HCT116 (cell line): ENCODE measurements around the gene GRIN2C. TPM values are rescaled to one million over a fixed set of nuclear protein-coding genes. Genes with fewer than 3 reads are reported as not detected.

Source experiments
- ATAC-seq: fragments of 200-7000 bp; cut with Tn5 transposase; 2 replicates; pipeline ENCODE4 v1.9.1; 2020; ENCODE audit warnings: mild to moderate bottlenecking, moderate library complexity
- BruUV-seq: library from RNA; stranded (reverse); fragments of 400-500 nt; replicated peaks from 2 replicates; lab custom pipeline; 2021; lab: Mats Ljungman, UMichigan
- CTCF ChIA-PET: fragments of 300-600 bp; sonication (Branson Sonifier 250); formaldehyde crosslinking; loops from one replicate; lab custom pipeline; 2021; ENCODE audit warnings: antibody characterized with exemption; lab: Charles Lee
- POLR2A ChIA-PET: fragments of 300-600, 350-600 bp; sonication (Branson Sonifier 250); formaldehyde crosslinking; loops from one replicate; lab custom pipeline; 2021; ENCODE audit warnings: antibody characterized with exemption; lab: Charles Lee
- RAD21 ChIA-PET, 2 experiments: fragments of 300-600 bp; sonication (Branson Sonifier 250); formaldehyde crosslinking; loops; one replicate each; lab custom pipeline; 2023; ENCODE audit warnings: low total read pairs in 2 of 2; ENCODE audit not compliant: uncharacterized antibody in 2 of 2, unreplicated experiment in 2 of 2, low non-redundant PET in 1 of 2; lab: Charles Lee
- DNase-seq: peaks from one replicate; pipeline ENCODE4 v3.0.0-alpha.2; 2010; ENCODE audit warnings: low read depth, low spot score
- H2AFZ ChIP-seq: fragments of 200-600 bp; shearing (Covaris generic), sonication (generic); 2 replicates; pipeline ENCODE4 v1.6.1; 2017; ENCODE audit warnings: low read depth, mixed run types, mixed read lengths, antibody characterized with exemption, low read length; ENCODE audit not compliant: poor library complexity, severe bottlenecking
- H3K27ac ChIP-seq: 2 replicates; pipeline ENCODE4 v1.5.1; 2012; ENCODE audit warnings: low read depth, low read length
- H3K27me3 ChIP-seq: fragments of 200-600 bp; sonication (generic); 2 replicates; pipeline ENCODE4 v1.6.1; 2016; ENCODE audit warnings: mixed run types, low read length, mixed read lengths; ENCODE audit not compliant: insufficient read depth
- H3K36me3 ChIP-seq, 2 experiments: fragments of 200-500 bp in 1 of 2; fragments of 200-600 bp in 1 of 2; sonication (Bioruptor generic) in 1 of 2; sonication (generic) in 1 of 2; 2 replicates each; pipeline versions ENCODE4 v1.5.1 to v1.6.1; 2014 to 2016; ENCODE audit warnings: low read length in 2 of 2, inconsistent platforms in 1 of 2, mixed read lengths in 1 of 2, mixed run types in 1 of 2; ENCODE audit not compliant: insufficient read depth in 2 of 2, control insufficient read depth in 1 of 2
- H3K4me1 ChIP-seq, 2 experiments: fragments of 200-600 bp in 1 of 2; sonication (generic) in 1 of 2; 2 replicates each; pipeline versions ENCODE4 v1.5.1 to v1.6.1; 2012 to 2017; ENCODE audit warnings: low read length in 2 of 2, inconsistent platforms in 1 of 2, mild to moderate bottlenecking in 1 of 2, mixed read lengths in 1 of 2, mixed run types in 1 of 2, moderate library complexity in 1 of 2; ENCODE audit not compliant: insufficient read depth in 2 of 2, control insufficient read depth in 1 of 2
- H3K4me2 ChIP-seq: fragments of 200-600 bp; sonication (generic); 2 replicates; pipeline ENCODE4 v1.6.1; 2017; ENCODE audit warnings: mixed run types, low read length, mixed read lengths
- H3K4me3 ChIP-seq, 2 experiments: fragments of 200-600 bp in 1 of 2; sonication (generic) in 1 of 2; replicated peaks in 1 of 2; 2 replicates each; pipeline ENCODE4 v1.5.1; 2011 to 2016; ENCODE audit warnings: low read length in 2 of 2, control low read depth in 1 of 2, low read depth in 1 of 2, mild to moderate bottlenecking in 1 of 2, mixed read lengths in 1 of 2, mixed run types in 1 of 2
- H3K79me2 ChIP-seq: fragments of 200-600 bp; sonication (generic); 2 replicates; pipeline ENCODE4 v1.6.1; 2017; ENCODE audit warnings: mild to moderate bottlenecking, mixed run types, low read length, moderate library complexity, mixed read lengths; ENCODE audit not compliant: insufficient read depth
- H3K9ac ChIP-seq: fragments of 200-600 bp; sonication (generic); 2 replicates; pipeline ENCODE4 v1.6.1; 2016; ENCODE audit warnings: low read length, mixed read lengths
- H3K9me2 ChIP-seq: fragments of 200-600 bp; sonication (generic), shearing (Covaris generic); 2 replicates; pipeline ENCODE4 v1.6.1; 2017; ENCODE audit warnings: mixed run types, mild to moderate bottlenecking, moderate library complexity; ENCODE audit not compliant: insufficient read depth
- H3K9me3 ChIP-seq, 2 experiments: fragments of 200-500 bp in 1 of 2; fragments of 200-600 bp in 1 of 2; sonication (Bioruptor generic) in 1 of 2; sonication (generic) in 1 of 2; 2 replicates each; pipeline ENCODE4 v1.6.1; 2014 to 2017; ENCODE audit warnings: low read length in 2 of 2, mixed read lengths in 2 of 2, inconsistent platforms in 1 of 2, low read depth in 1 of 2, mild to moderate bottlenecking in 1 of 2, mixed run types in 1 of 2, moderate library complexity in 1 of 2; ENCODE audit not compliant: control insufficient read depth in 1 of 2, insufficient read depth in 1 of 2
- H4K20me1 ChIP-seq: fragments of 200-600 bp; sonication (generic), shearing (Covaris generic); 2 replicates; pipeline ENCODE4 v1.6.1; 2017; ENCODE audit warnings: mixed run types, mild to moderate bottlenecking, moderate library complexity; ENCODE audit not compliant: insufficient read depth
- CTCF ChIP-seq, 3 experiments: fragments of 200-600 bp in 1 of 3; sonication (generic) in 1 of 3; IDR thresholded peaks in 2 of 3; conservative IDR thresholded peaks in 1 of 3; 2 replicates each; pipeline ENCODE4 v1.5.1; 2012 to 2017; ENCODE audit warnings: low read depth in 2 of 3, low read length in 2 of 3, antibody characterized with exemption in 1 of 3, borderline replicate concordance in 1 of 3, control low read depth in 1 of 3, mild to moderate bottlenecking in 1 of 3, mixed read lengths in 1 of 3, mixed run types in 1 of 3, moderate library complexity in 1 of 3; ENCODE audit not compliant: insufficient read depth in 1 of 3
- EGR1 ChIP-seq: IDR thresholded peaks from 2 replicates; pipeline ENCODE4 v1.6.1; 2012; ENCODE audit warnings: low read depth
- EZH2 ChIP-seq: fragments of 200-600 bp; sonication (generic); IDR thresholded peaks from 2 replicates; pipeline ENCODE4 v1.6.1; 2017; ENCODE audit warnings: antibody characterized with exemption, mixed run types
- EZH2phosphoT487 ChIP-seq: fragments of 200-600 bp; IDR thresholded peaks from 2 replicates; pipeline ENCODE4 v1.6.1; 2018; ENCODE audit warnings: antibody characterized with exemption, borderline replicate concordance
- FOSL1 ChIP-seq: IDR thresholded peaks from 2 replicates; pipeline ENCODE4 v1.6.1; 2012; ENCODE audit warnings: low read depth
- JUND ChIP-seq: IDR thresholded peaks from 2 replicates; pipeline ENCODE4 v1.6.1; 2012
- POLR2A ChIP-seq: IDR thresholded peaks from 2 replicates; pipeline ENCODE4 v1.7.0; 2011; ENCODE audit warnings: borderline replicate concordance; ENCODE audit not compliant: insufficient read depth, insufficient read length; ENCODE audit errors: extremely low read depth
- RAD21 ChIP-seq: IDR thresholded peaks from 2 replicates; pipeline ENCODE4 v1.6.1; 2012; ENCODE audit warnings: low read depth, mild to moderate bottlenecking
- SIN3A ChIP-seq: IDR thresholded peaks from 2 replicates; pipeline ENCODE4 v1.6.1; 2012; ENCODE audit warnings: low read depth
- SP1 ChIP-seq: IDR thresholded peaks from 2 replicates; pipeline ENCODE4 v1.6.1; 2012; ENCODE audit warnings: low read depth
- SRF ChIP-seq: IDR thresholded peaks from 2 replicates; pipeline ENCODE4 v1.6.1; 2012; ENCODE audit warnings: low read depth
- ZBTB33 ChIP-seq: IDR thresholded peaks from 2 replicates; pipeline ENCODE4 v1.6.1; 2011; ENCODE audit warnings: mild to moderate bottlenecking, low read length, moderate library complexity; ENCODE audit not compliant: insufficient replicate concordance; ENCODE audit errors: extremely low read depth
- ZNF274 ChIP-seq: fragments of 200-500 bp; sonication (Bioruptor generic); IDR thresholded peaks from 2 replicates; pipeline ENCODE4 v1.6.1; 2014; ENCODE audit warnings: mild to moderate bottlenecking, low read depth, low read length, inconsistent platforms
- intact Hi-C: fragments of 100-400 bp; cut with micrococcal nuclease; formaldehyde crosslinking; loops from 2 replicates; pipeline ENCODE4 v1.10.0; 2022
- total RNA-seq: library from RNA; stranded (reverse); gene quantifications from one replicate; pipeline ENCODE4 v1.2.1, GENCODE V29; 2021; ENCODE audit not compliant: unreplicated experiment
- TF ChIP-seq, protein P1 (sequence below): IDR thresholded peaks from 2 replicates; pipeline ENCODE4 v1.6.1; 2012

Gene GRIN2C
- total RNA-seq, 1 experiment from 2014 or later = 2.2 TPM

DNA sequence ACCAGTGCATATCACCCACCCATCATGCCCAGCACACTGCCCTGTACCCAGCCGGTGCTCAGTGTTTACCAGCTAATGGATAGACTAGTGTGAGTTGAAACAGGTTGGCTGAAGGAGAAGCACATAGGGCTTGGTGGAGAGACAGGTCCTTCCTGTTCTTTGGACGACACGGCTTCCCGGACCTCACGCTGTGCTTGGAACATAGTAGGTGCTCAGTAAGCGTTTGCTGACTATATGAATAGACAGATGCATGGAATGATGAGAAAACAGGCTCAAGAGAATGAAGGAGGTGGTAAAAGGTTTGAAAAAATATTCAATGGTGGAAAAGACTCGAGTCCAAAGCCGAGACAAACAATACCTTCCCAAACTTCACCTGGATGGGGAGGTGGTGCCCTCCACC is 40.5 kb upstream of the GRIN2C start:
- no peak overlapping the region for H3K27ac ChIP-seq
- no TSS peak for BruUV-seq
- no peaks in the 10 kb centered on the region for H3K9me3 ChIP-seq
- no peak overlapping the region for H3K4me3 ChIP-seq
- TF ChIP-seq FOSL1 (no peak), ZNF274 (no peak), ZBTB33 (no peak), SIN3A (no peak), POLR2A (no peak), EGR1 (no peak), JUND (no peak), SRF (no peak), EZH2phosphoT487 (no peak), SP1 (no peak), EZH2 (no peak), CTCF (IDR thresholded peaks at IDR 0.05 in 2 of 3, conservative IDR thresholded peaks at IDR 0.05 in 1 of 3; ENCODE audit: borderline replicate concordance in 1 of 3, insufficient read depth in 1 of 3, low read depth in 2 of 3, low read length in 2 of 3) (no peak), RAD21 (no peak)
- TF ChIP-seq, protein P1, sequence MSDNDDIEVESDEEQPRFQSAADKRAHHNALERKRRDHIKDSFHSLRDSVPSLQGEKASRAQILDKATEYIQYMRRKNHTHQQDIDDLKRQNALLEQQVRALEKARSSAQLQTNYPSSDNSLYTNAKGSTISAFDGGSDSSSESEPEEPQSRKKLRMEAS = no peak
- ATAC-seq (no peak), DNase-seq (no peak)
- peaks cover 3 to 19% of the 10 kb centered on the region in 2 experiments for H3K4me1 ChIP-seq
- no peaks in the 10 kb centered on the region for H4K20me1 ChIP-seq
- ChIA-PET POLR2A (no interaction called here), RAD21 (no interaction called here), CTCF (no interaction called here)
- no peak overlapping the region for H3K9ac ChIP-seq
- no peaks in the 10 kb centered on the region for H3K79me2 ChIP-seq
- H3K9me2 ChIP-seq = no peaks in the 10 kb centered on the region
- H3K36me3 ChIP-seq = no peaks in the 10 kb centered on the region
- H3K4me2 ChIP-seq = no peak overlapping the region
- no peak overlapping the region for H2AFZ ChIP-seq
- H3K27me3 ChIP-seq = peaks cover 6% of the 10 kb centered on the region; the same call in 1 of the 2 replicates
- intact Hi-C loops = no loop called here
